Glutamatergic neuron (in vitro differentiated cells): Measurements from ENCODE around the gene ACOT9. TPM values are rescaled to one million over a fixed set of nuclear protein-coding genes. Genes with fewer than 3 reads are reported as not detected.
"Not testable (repeated sequence)": the region's sequence is repeated elsewhere in the genome, so short reads cannot be mapped to it uniquely, and the experiment has no call there.

ENCODE experiments used
- DNase-seq: peaks from one replicate; pipeline ENCODE4 v3.0.0; 2022
- H3K27ac Mint-ChIP-seq: one replicate; pipeline ENCODE4 v1.8.0; 2020; ENCODE audit warnings: mild to moderate bottlenecking, mixed read lengths, inconsistent platforms; ENCODE audit not compliant: unreplicated experiment
- H3K27me3 Mint-ChIP-seq: one replicate; pipeline ENCODE4 v1.8.0; 2020; ENCODE audit warnings: mild to moderate bottlenecking, moderate library complexity, mixed read lengths, inconsistent platforms; ENCODE audit not compliant: unreplicated experiment
- H3K36me3 Mint-ChIP-seq: one replicate; pipeline ENCODE4 v1.8.0; 2020; ENCODE audit warnings: mild to moderate bottlenecking, mixed read lengths, inconsistent platforms; ENCODE audit not compliant: unreplicated experiment
- H3K4me1 Mint-ChIP-seq: one replicate; pipeline ENCODE4 v1.8.0; 2020; ENCODE audit warnings: mild to moderate bottlenecking, low read depth, mixed read lengths, inconsistent platforms; ENCODE audit not compliant: unreplicated experiment
- H3K4me3 Mint-ChIP-seq: one replicate; pipeline ENCODE4 v1.8.0; 2020; ENCODE audit warnings: mild to moderate bottlenecking, mixed read lengths, inconsistent platforms; ENCODE audit not compliant: unreplicated experiment
- H3K9me3 Mint-ChIP-seq: one replicate; pipeline ENCODE4 v1.8.0; 2020; ENCODE audit warnings: mild to moderate bottlenecking, moderate library complexity, mixed read lengths, inconsistent platforms; ENCODE audit not compliant: unreplicated experiment
- CTCF ChIP-seq: fragments of 200-600 bp; sonication (generic); IDR thresholded peaks from one replicate; pipeline ENCODE4 v1.5.0; 2021; ENCODE audit not compliant: partially characterized antibody, unreplicated experiment
- total RNA-seq: library from RNA; stranded (reverse); fragmentation: NEBNext Ultra II Directional; extraction: Animal tissue kit (Norgen Biotek cat#: 25700); gene quantifications from one replicate; pipeline ENCODE4 v1.2.1, GENCODE V29; 2021; ENCODE audit not compliant: unreplicated experiment

ACOT9 gene
- total RNA-seq, 1 donor from 2014 or later, result 20.5 TPM

- Mint-ChIP-seq H3K36me3 (no peaks in the 10 kb centered on the region), H3K9me3 (no peaks in the 10 kb centered on the region), H3K27ac (no peak overlapping the region), H3K4me1 (no peaks in the 10 kb centered on the region), H3K27me3 (no peaks in the 10 kb centered on the region), H3K4me3 (no peak overlapping the region)
- no peak for TF ChIP-seq CTCF
- DNase-seq, result no peak
These were observed 11.6 kb upstream of the ACOT9 start for GRCh38 chrX:23754664-23755063.

DNA sequence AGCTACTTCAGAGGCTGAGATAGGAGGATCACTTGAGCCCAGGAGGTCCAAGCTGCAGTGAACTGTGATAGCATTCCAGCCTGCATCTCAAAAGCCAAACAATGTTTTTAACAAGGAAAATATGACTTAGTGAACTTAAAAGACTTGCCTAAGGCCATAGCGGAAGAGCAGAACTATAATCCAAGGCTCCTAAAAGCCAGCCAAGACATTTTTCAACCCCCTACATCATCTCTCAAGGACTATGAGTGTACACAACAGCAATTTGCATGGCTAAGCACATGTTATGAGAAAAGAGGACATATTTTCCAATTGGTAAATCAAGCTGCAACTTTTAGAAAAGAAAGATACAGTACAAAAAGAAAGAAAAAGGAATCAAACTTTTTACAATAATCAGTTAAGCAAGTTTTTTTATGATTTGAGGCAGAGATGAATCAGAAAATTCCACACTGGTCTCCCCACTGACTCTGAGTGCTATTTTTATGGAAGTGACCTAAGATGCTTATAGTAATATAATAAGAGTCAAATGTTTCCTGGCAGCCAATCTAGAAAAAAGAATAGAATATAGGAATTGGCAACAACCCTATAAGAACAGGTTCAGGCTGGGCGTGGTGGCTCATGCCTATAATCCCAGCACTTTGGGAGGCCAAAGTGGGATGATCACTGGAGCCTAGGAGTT, 9.8 kb upstream of the ACOT9 start:
- H3K27me3 Mint-ChIP-seq, result no peaks in the 10 kb centered on the region
- TF ChIP-seq CTCF, result no peak
- no peaks in the 10 kb centered on the region for H3K36me3 Mint-ChIP-seq
- H3K9me3 Mint-ChIP-seq, result no peaks in the 10 kb centered on the region
- no peaks in the 10 kb centered on the region for H3K4me1 Mint-ChIP-seq
- DNase-seq, result no peak
- no peak overlapping the region for H3K4me3 Mint-ChIP-seq
- H3K27ac Mint-ChIP-seq, result no peak overlapping the region

DNA sequence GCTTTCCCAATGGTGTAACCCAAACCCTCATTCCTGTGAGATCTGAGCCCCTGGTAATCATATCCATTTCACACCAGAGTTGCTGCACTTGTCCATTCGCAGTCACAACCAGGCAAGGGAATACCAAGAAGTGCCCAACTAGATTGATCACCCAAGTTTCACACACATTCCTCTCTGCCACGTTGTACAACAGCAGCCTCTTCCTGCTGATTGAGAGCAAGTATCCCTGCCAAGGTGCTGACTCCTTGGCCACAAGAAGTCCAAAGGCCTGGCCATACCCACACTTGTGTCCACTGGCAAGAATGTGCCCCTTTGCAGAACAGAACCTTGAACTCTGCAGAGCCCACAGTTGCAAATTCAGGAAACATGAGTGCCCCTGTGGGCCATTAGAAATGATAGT, 6.5 kb upstream of the ACOT9 start:
- H3K4me1 Mint-ChIP-seq, result no peaks in the 10 kb centered on the region
- no peaks in the 10 kb centered on the region for H3K27me3 Mint-ChIP-seq
- TF ChIP-seq CTCF, result no peak
- no peaks in the 10 kb centered on the region for H3K9me3 Mint-ChIP-seq
- no peaks in the 10 kb centered on the region for H3K36me3 Mint-ChIP-seq
- H3K4me3 Mint-ChIP-seq, result no peak overlapping the region
- no peak overlapping the region for H3K27ac Mint-ChIP-seq
- no peak for DNase-seq

- H3K27ac Mint-ChIP-seq, result no peak overlapping the region
- H3K9me3 Mint-ChIP-seq, result no peaks in the 10 kb centered on the region
- DNase-seq, result no peak
- no peaks in the 10 kb centered on the region for H3K36me3 Mint-ChIP-seq
- H3K27me3 Mint-ChIP-seq, result no peaks in the 10 kb centered on the region
- H3K4me3 Mint-ChIP-seq, result no peak overlapping the region
- no peaks in the 10 kb centered on the region for H3K4me1 Mint-ChIP-seq
- TF ChIP-seq CTCF, result no peak
These were observed 6.1 kb upstream of the ACOT9 start for GRCh38 chrX:23749129-23749528.

DNA sequence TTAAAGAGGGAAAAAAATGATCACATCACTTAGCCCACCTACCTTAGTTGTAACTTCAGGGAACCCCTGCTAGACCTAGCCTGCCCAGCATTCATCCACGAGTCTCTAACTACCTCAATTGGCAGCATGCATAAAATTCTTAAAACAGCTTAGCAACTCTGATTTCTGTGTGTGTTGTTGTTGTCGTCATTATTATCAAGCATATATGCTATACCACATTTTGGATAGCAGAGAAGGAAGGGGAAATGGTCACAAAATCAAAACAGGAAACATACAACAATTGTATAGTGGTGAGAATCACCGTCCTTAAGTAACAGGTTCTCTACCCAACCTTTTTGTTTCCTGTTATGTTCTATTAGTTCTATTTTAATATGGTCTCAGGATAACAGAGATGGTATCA, 2.7 kb upstream of the ACOT9 start:
- no peak for TF ChIP-seq CTCF
- no peak overlapping the region for H3K27ac Mint-ChIP-seq

GRCh38 chrX:23743623-23743971, 521 bp upstream of the ACOT9 start:
- not testable (repeated sequence) for DNase-seq, H3K36me3 Mint-ChIP-seq, H3K9me3 Mint-ChIP-seq, H3K4me1 Mint-ChIP-seq, H3K27me3 Mint-ChIP-seq
- H3K27ac Mint-ChIP-seq, result peak overlapping the region; percentile 77
- peak overlapping the region; percentile 82 for H3K4me3 Mint-ChIP-seq

More for the DNA sequence above, 2.7 kb upstream of the ACOT9 start:
- H3K4me3 Mint-ChIP-seq, result no peak overlapping the region
- peaks cover 3% of the 10 kb centered on the region for H3K9me3 Mint-ChIP-seq
- H3K36me3 Mint-ChIP-seq, result no peaks in the 10 kb centered on the region
- peaks cover 2% of the 10 kb centered on the region for H3K27me3 Mint-ChIP-seq
- DNase-seq, result no peak
- no peaks in the 10 kb centered on the region for H3K4me1 Mint-ChIP-seq
